ENCODE data around the gene GAREM1.
"Not testable (repeated sequence)": the region's sequence is repeated elsewhere in the genome, so short reads cannot be mapped to it uniquely, and the experiment has no call there.

GAREM1 gene

GRCh38 chr18:32249147-32249929 lies 221.3 kb downstream of the GAREM1 start:
- no peak for DNase-seq

GRCh38 chr18:32244881-32245280 lies 225.8 kb downstream of the GAREM1 start:
- DNase-seq = no peak

GRCh38 chr18:32243358-32243757 lies 227.3 kb downstream of the GAREM1 start:
- DNase-seq = no peak

GRCh38 chr18:32242395-32242794 lies 228.3 kb downstream of the GAREM1 start:
- no peak for DNase-seq

GRCh38 chr18:32238635-32239268 lies 231.9 kb downstream of the GAREM1 start:
- DNase-seq = no peak

GRCh38 chr18:32237049-32237448 lies 233.6 kb downstream of the GAREM1 start:
- DNase-seq = no peak

GRCh38 chr18:32233348-32233747 lies 237.3 kb downstream of the GAREM1 start:
- not testable (repeated sequence) for DNase-seq

GRCh38 chr18:32219431-32220018 lies 251.2 kb downstream of the GAREM1 start:
- no peak for DNase-seq

- no peak for DNase-seq
Measured at GRCh38 chr18:32216390-32216789, 254.3 kb downstream of the GAREM1 start.

GRCh38 chr18:32213693-32214092 lies 257.0 kb downstream of the GAREM1 start:
- DNase-seq = no peak
